Colonic mucosa (tissue), 4 donors: ENCODE measurements around the gene C1QTNF5. TPM values are rescaled to one million over a fixed set of nuclear protein-coding genes. Genes with fewer than 3 reads are reported as not detected.

Experiments
- DNase-seq: peaks from one replicate; pipeline ENCODE4 v3.0.0-alpha.2; 2020
- H3K27ac ChIP-seq: fragments of 200-600 bp; one replicate; pipeline ENCODE4 v1.8.0; 2021
- H3K27me3 ChIP-seq: fragments of 200-600 bp; one replicate; pipeline ENCODE4 v1.8.0; 2021
- H3K36me3 ChIP-seq: fragments of 200-600 bp; one replicate; pipeline ENCODE4 v1.8.0; 2021
- H3K4me1 ChIP-seq: fragments of 200-600 bp; one replicate; pipeline ENCODE4 v1.8.0; 2021; ENCODE audit warnings: mild to moderate bottlenecking
- H3K4me3 ChIP-seq: fragments of 200-600 bp; one replicate; pipeline ENCODE4 v1.8.0; 2021
- H3K9ac ChIP-seq, 2 donors: one replicate each; pipeline ENCODE4 v1.7.0; 2013; ENCODE audit warnings: control low read depth in 2 of 2, low read depth in 2 of 2, low read length in 2 of 2
- H3K9me3 ChIP-seq: fragments of 200-600 bp; one replicate; pipeline ENCODE4 v1.8.0; 2021
- CTCF ChIP-seq: fragments of 200-600 bp; IDR thresholded peaks from one replicate; pipeline ENCODE4 v1.8.0; 2022; ENCODE audit warnings: antibody characterized with exemption, mild to moderate bottlenecking
- intact Hi-C: fragments of 100-400 bp; cut with DNase I; formaldehyde crosslinking; loops from one replicate; pipeline ENCODE4 v1.14.1; 2022
- total RNA-seq, 2 donors: library from RNA; stranded (reverse); fragmentation: NEBNext Ultra II Directional in 1 of 2; extraction: Animal tissue kit (Norgen Biotek cat#: 25700) in 1 of 2; gene quantifications; one replicate each; pipeline ENCODE4 v1.2.1, GENCODE V29; 2021
- donor health status: healthy.
- donor health status: DM: no; HTN: no; CAD: no.
- donor health status: DM: no; HTN: no; CAD: no.

C1QTNF5 gene
- total RNA-seq, 2 donors from 2014 or later, result 5.3 to 8.7 TPM

GRCh38 chr11:119377112-119377901 lies 36.6 kb upstream of the C1QTNF5 start:
- intact Hi-C loops, result no loop called here
- H3K36me3 ChIP-seq, result no peaks in the 10 kb centered on the region
- H3K4me1 ChIP-seq, result no peaks in the 10 kb centered on the region
- no peaks in the 10 kb centered on the region for H3K27me3 ChIP-seq
- DNase-seq, result no peak
- no peak overlapping the region for H3K27ac ChIP-seq
- no peak overlapping the region for H3K9ac ChIP-seq
- H3K9me3 ChIP-seq, result no peaks in the 10 kb centered on the region
- no peak for TF ChIP-seq CTCF
- H3K4me3 ChIP-seq, result no peak overlapping the region

GRCh38 chr11:119376197-119376847 lies 35.6 kb upstream of the C1QTNF5 start:
- Histone ChIP-seq H3K9ac (peak overlapping the region; percentile 41 to 61), H3K27ac (no peak overlapping the region), H3K27me3 (no peaks in the 10 kb centered on the region), H3K4me1 (no peaks in the 10 kb centered on the region), H3K9me3 (no peaks in the 10 kb centered on the region), H3K36me3 (no peaks in the 10 kb centered on the region), H3K4me3 (no peak overlapping the region)
- intact Hi-C loops, result no loop called here
- no peak for DNase-seq
- TF ChIP-seq CTCF, result no peak

DNA sequence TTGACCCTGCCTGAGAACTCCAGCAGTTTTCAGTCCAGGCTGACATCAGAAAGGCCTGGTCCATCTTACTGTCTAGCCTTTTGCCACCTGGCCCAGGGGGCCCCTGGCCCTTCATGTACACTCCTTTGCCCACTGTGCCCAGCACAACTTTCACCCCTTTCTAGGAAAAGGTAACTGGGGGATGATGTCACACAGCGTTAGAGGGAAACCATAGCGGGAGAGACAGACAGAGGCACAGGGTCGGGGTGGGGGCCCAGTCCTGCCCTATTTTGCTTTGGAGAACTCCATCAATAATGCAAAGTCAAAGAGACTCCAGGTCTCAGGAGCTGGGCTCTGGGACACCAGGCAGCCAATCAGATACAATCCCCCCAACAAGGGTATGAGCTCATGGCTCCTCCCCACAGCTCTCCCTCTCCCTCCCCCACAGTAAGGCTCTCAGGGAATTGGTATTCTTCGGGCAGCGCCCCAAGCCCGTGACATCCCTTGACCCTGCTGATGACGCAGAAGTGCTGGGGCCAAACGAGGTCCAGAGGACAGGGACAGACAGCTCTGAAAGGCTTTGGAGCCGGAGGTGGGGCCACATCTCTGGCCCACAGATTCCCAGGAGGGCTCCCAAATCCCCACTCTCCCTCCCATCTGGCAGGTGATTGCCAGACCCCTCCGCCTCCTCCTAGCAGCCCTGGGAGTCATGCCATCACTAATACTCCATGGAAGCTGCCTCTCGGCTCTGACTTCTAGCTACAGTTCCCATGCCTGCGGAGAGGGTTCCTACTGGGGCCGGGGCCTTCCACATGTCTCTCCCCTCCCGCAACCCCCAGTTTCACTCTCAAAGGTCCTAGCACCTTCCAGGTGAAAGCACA lies 34.9 kb upstream of the C1QTNF5 start:
- peak; percentile 58 for DNase-seq
- peaks cover 3% of the 10 kb centered on the region for H3K4me1 ChIP-seq
- no peaks in the 10 kb centered on the region for H3K27me3 ChIP-seq
- no peak for TF ChIP-seq CTCF
- intact Hi-C loops, result no loop called here
- no peak overlapping the region for H3K4me3 ChIP-seq
- H3K9me3 ChIP-seq, result no peaks in the 10 kb centered on the region
- no peaks in the 10 kb centered on the region for H3K36me3 ChIP-seq
- no peak overlapping the region for H3K27ac ChIP-seq
- H3K9ac ChIP-seq, result peak overlapping the region; percentile 41 to 61

DNA sequence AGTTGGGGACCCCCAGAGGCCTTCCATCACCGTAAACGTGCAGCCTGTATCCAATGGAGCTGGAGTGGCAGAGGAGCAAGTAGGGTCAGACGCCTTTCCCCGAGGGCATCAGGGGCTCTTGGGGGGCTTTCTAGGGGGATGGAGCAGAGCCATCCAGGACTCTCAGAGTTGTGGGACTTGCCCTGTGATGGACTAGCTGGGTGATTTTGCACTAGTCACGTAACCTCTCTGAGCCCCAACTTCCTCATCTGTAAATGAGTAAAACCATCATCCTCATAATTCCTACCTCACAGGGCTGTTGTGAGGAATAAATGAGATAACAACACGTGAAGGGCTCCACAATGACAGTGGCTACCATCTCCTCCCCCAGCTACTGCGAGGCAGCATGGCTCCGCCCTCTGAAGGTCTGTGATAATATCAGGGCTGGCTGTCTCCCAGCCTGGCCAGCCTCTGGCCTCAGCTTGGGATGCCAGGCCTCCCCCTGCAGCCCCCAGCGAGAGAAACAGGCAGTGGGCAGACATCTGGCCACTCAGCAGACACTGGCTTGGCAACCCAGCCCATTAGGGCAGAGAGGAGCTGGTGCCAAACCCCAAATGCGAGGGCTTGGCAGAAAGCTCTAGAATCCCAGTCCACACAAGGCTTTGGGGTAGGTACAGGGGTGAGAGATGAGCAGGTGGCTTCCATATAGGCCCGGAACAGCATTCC lies 34.1 kb upstream of the C1QTNF5 start:
- intact Hi-C loops, result no loop called here
- no peak for DNase-seq
- H3K36me3 ChIP-seq, result no peaks in the 10 kb centered on the region
- H3K27me3 ChIP-seq, result no peaks in the 10 kb centered on the region
- no peaks in the 10 kb centered on the region for H3K9me3 ChIP-seq
- H3K27ac ChIP-seq, result no peak overlapping the region
- H3K4me1 ChIP-seq, result peaks cover 9% of the 10 kb centered on the region
- peak overlapping the region; percentile 35 to 49 for H3K9ac ChIP-seq
- no peak overlapping the region for H3K4me3 ChIP-seq
- no peak for TF ChIP-seq CTCF
